Mononuclear cell (primary cell): ENCODE data around the gene C2CD5. TPM values are rescaled to one million over a fixed set of nuclear protein-coding genes. Genes with fewer than 3 reads are reported as not detected.
"Not testable (repeated sequence)": the region's sequence is repeated elsewhere in the genome, so short reads cannot be mapped to it uniquely, and the experiment has no call there.

Experiments used
- H3K27me3 ChIP-seq: 2 replicates; pipeline ENCODE4 v1.6.0; 2011; ENCODE audit warnings: low read length, control low read depth; ENCODE audit not compliant: insufficient read depth
- H3K4me1 ChIP-seq: 2 replicates; pipeline ENCODE4 v1.5.1; 2011; ENCODE audit warnings: mild to moderate bottlenecking, low read length, control low read depth; ENCODE audit not compliant: insufficient read depth
- H3K4me3 ChIP-seq: 2 replicates; pipeline ENCODE4 v1.5.1; 2011; ENCODE audit warnings: mild to moderate bottlenecking, low read length, moderate library complexity
- H3K9me3 ChIP-seq: 2 replicates; pipeline ENCODE4 v1.5.1; 2011; ENCODE audit warnings: low read depth, mild to moderate bottlenecking, control low read depth, low read length
- total RNA-seq: library from RNA; depleted of rRNA; stranded (reverse); fragments of >200 nt; gene quantifications from one replicate; pipeline ENCODE4 v1.2.3, GENCODE V29; 2012

Gene C2CD5
- total RNA-seq, 1 donor, result 29.1 TPM

DNA sequence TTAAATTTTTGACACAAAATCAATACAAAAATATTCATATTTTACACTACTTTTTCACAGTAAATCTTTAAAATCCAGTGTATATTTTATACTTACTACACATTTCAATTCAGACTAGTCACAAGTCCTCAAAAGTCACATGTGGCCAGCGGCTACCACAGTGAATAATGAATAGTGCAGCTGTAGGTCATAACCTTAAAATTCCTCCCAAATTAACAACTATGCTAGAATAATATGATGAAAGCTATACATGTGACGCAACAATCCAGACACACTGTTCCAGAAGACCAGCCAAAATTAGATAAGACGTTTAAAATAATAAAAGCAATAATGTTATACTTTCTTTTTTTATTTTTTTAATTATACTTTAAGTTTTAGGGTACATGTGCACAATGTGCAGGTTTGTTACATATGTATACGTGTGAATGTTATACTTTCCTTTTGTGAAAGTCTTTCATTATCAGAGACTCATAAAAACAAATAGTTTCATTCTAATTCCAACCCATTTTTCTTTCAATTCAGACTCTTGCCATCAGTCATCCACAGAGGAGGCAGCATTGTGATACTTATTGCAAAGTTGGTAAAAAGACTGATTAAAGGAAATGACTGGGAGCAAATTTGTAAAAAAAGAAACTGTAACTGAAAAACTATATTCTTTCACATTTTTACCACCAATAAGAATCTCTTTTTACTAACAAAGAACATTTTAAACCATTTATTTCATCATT is 67.0 kb downstream of the C2CD5 start:
- Histone ChIP-seq H3K9me3 (no peaks in the 10 kb centered on the region), H3K27me3 (no peaks in the 10 kb centered on the region), H3K4me1 (no peaks in the 10 kb centered on the region), H3K4me3 (no peak overlapping the region)

DNA sequence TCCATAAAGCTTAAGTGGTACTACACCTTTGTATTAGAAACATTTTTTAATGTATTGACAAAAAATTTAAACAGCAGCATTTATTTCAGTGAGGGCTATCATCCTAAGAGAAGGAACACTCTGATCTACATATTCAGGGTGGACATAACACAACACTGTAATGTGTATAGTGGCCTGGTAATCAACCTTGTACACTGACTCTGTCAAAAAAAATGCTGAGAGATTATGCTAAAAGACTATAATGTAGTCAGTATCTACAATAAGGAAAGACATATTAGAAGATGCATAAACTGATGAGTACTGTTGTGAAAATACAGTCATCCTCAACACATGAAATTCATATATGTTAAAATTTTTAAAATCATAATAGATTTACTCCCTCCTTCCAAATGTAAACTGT is 68.2 kb downstream of the C2CD5 start:
- H3K9me3 ChIP-seq, result no peaks in the 10 kb centered on the region
- H3K27me3 ChIP-seq, result no peaks in the 10 kb centered on the region
- H3K4me3 ChIP-seq, result no peak overlapping the region
- no peaks in the 10 kb centered on the region for H3K4me1 ChIP-seq

DNA sequence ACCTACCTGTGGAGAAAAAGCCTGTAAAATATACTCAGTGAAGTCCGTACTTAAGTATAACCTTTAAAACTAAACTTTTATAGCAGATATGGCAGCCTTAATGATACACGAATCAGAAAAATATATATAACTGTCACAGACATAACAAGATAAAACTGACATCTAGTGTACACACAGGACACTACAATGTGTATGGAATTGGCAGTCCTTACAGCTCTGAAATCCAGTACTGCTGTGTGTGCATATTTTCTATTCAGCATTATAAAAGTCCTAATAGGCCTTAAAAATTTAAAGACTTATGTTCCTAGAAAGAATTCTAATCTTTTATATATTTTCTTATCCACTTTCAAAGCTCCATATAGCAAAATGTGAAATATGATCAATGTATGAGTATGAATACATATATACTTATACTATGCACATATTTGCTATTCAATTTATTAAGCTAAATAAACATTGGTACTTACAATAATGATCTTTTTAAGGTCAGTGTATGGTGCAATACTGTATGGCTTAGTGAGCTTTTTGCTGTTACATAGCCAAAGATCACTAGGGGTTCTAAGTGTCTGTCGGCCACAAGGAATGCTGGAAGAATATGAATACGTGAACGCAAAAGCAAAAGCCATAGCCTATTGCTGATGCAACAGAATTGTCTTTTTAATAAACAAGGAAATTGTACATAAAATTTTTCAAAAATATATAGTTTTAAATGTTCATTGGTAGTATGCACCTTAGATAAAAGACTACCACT is 69.2 kb downstream of the C2CD5 start:
- H3K27me3 ChIP-seq, result no peaks in the 10 kb centered on the region
- H3K9me3 ChIP-seq, result no peaks in the 10 kb centered on the region
- no peak overlapping the region for H3K4me3 ChIP-seq
- no peaks in the 10 kb centered on the region for H3K4me1 ChIP-seq

DNA sequence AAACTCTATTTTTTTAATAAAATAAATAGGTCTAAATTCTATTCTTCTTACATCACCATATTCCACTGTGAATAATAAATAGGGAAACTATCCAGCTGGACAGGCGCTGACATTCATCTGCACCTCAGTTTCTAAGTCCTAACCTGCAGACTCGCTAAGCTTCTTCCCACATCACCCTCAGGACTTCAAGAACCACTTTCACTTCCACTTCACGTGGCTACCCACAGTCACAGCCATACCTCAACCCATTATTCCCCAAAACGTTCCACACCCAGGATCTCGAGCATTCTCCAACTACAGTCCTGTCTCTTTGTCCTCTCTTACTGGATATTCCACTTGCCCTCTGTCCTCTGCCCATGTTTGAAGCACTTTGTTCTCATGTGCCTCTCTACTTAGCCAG is 71.1 kb downstream of the C2CD5 start:
- no peaks in the 10 kb centered on the region for H3K9me3 ChIP-seq
- H3K4me3 ChIP-seq, result no peak overlapping the region
- no peaks in the 10 kb centered on the region for H3K27me3 ChIP-seq
- H3K4me1 ChIP-seq, result no peaks in the 10 kb centered on the region

DNA sequence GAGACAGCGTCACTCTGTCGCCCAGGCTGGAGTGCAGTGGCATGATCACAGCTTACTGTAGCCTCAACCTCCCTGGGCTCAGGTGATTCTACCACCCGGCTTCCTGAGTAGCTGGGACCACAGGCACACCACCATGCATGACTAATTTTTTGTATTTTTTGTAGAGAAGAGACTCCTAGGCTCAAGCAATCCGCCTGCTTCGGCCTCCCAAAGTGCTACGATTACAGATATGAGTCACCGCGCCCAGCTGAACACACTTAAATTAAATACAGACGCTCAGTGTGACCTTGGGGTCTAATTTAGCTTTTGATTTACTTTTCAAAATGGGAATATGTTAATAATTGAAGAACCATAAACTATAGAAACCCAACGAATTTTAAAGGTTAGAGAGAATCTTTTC is 77.2 kb downstream of the C2CD5 start:
- Histone ChIP-seq H3K9me3 (no peaks in the 10 kb centered on the region), H3K27me3 (no peaks in the 10 kb centered on the region), H3K4me3 (no peak overlapping the region), H3K4me1 (no peaks in the 10 kb centered on the region)

DNA sequence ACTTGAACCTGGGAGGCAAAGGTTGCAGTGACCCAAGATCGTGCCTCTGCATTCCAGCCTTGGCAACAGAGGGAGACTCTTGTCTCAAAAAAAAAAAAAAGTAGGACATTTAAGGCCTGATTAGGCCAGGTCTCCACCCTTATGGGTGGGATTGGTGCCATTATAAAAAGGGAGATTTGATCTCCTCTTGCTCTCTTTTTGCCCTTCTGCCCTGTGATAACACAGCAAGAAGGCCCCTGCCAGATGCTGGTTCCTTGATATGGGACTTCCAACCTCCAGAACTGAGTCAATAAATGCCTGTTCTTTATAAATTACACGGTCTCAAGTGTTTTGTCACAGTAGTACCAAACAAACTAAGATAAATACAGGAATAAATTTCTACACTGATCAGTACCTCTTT is 81.0 kb downstream of the C2CD5 start:
- Histone ChIP-seq H3K9me3 (no peaks in the 10 kb centered on the region), H3K4me3 (no peak overlapping the region), H3K4me1 (no peaks in the 10 kb centered on the region), H3K27me3 (no peaks in the 10 kb centered on the region)

DNA sequence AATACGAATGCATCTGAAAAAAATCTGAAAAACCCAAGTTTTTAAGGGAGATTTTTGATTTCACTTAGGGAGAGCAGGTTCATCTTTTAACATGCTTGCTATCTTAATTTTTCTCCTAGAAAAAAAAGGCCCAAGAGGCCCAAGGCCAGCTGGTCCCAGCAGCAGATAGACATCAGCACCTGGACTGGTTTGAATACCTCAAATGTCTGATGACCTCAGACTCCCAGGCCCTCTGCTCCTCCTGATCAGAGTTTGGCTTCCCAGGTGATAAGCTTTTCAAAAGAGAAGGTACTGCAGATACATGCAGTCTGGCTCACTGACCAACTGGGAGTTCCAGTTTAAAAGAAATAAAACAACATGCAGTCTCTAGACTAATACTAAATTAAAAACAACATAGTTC is 82.6 kb downstream of the C2CD5 start:
- H3K27me3 ChIP-seq, result no peaks in the 10 kb centered on the region
- H3K4me3 ChIP-seq, result no peak overlapping the region
- H3K4me1 ChIP-seq, result no peaks in the 10 kb centered on the region
- no peaks in the 10 kb centered on the region for H3K9me3 ChIP-seq

DNA sequence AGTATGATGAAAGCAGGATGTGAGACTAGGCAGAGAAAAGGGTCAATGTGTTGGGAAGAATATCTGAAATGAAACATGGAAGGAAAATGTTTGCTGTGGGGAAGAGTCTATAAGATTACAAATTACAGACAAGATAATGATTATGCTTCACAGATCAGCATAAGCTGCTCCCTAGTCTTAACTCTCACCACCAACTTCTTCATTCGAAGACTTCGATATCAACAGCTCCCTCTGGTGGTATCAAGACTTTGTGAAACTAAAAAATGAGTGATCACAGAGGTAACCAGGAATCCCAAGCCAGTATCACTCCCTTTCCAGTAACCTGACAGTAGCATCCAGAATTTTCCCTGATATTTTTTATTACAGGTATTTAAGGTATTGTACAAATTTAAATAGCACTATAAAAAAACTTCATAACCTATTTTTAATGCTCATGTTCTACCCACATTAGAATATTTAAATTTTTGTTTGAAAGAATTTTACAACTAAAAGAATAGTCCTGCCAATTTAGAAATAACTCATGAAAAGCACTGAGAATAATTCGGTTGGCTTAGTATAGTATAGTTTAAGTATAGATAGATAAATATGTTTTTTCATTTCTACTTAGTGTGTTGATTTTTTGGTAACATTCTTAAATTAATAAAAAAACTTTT is 84.4 kb downstream of the C2CD5 start:
- no peaks in the 10 kb centered on the region for H3K9me3 ChIP-seq
- H3K4me1 ChIP-seq, result no peaks in the 10 kb centered on the region
- H3K27me3 ChIP-seq, result no peaks in the 10 kb centered on the region
- no peak overlapping the region for H3K4me3 ChIP-seq

DNA sequence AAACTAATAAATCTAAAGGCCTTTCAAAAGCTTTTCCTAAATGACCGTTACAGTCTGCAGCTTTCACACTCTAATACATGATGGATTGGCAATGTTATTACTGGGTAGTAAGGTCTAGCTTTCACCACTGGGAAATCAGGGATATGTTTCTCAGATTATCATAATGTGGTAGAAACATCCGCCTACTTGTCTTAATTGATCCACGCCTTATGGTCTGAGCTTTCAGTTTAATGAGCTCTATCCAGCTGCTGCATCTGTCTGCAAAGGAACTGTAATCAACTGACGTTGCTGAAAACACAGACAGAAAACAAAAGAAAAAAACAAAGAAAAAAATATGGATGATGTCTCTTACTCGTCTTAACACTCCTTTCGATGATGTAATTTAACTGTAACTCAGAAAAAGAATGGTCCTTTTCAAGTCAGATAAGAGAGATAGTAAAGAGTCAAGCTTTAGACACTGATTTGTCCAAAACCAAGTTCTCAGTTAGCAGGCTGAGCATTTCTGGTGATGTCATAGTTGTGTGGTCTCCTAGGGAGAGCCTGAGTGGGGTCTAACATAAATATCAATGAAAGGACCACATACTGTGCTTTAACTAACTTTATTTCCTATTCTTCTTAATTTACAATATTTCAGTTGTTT is 85.9 kb downstream of the C2CD5 start:
- Histone ChIP-seq H3K9me3 (no peaks in the 10 kb centered on the region), H3K4me3 (no peak overlapping the region), H3K4me1 (no peaks in the 10 kb centered on the region), H3K27me3 (no peaks in the 10 kb centered on the region)

DNA sequence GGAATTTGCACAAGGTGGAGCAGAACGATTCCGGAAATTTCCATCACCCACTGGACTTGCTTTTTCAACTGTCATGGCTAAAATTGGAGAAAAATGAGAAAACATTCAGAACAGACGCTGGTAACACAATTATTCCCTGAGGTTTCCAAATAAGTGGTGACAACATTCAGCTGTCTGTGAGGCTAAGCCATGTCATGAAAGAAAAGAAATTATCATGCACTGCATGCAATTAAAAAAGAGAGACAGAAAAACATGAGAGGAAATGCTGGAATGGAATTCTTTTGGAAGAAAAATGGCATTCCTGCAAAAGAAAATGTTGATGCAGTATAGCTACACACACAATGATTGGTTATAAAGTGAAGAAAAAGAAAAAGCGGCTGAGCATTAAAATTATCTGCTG is 87.3 kb downstream of the C2CD5 start:
- Histone ChIP-seq H3K4me3 (no peak overlapping the region), H3K27me3 (no peaks in the 10 kb centered on the region), H3K9me3 (no peaks in the 10 kb centered on the region), H3K4me1 (no peaks in the 10 kb centered on the region)

DNA sequence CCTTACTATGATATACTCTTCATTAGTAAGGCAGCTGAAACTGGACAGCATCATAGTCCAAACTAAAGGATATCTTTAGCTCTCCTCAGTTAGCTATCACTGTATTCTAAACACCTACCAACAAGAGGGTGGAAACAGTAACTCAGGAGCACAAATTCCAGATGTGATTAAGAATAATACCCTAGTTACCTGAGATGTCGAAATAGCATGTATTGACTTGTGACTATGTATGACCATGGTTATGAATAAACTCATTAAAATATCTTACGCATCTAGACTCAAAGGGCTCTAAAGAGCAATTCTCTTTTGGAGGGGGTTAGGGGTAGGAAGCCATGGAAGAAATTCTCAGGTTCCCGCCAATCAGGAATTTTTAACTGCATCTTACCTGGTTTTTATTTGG is 90.8 kb downstream of the C2CD5 start:
- no peaks in the 10 kb centered on the region for H3K9me3 ChIP-seq
- no peaks in the 10 kb centered on the region for H3K27me3 ChIP-seq
- H3K4me1 ChIP-seq, result no peaks in the 10 kb centered on the region
- no peak overlapping the region for H3K4me3 ChIP-seq

DNA sequence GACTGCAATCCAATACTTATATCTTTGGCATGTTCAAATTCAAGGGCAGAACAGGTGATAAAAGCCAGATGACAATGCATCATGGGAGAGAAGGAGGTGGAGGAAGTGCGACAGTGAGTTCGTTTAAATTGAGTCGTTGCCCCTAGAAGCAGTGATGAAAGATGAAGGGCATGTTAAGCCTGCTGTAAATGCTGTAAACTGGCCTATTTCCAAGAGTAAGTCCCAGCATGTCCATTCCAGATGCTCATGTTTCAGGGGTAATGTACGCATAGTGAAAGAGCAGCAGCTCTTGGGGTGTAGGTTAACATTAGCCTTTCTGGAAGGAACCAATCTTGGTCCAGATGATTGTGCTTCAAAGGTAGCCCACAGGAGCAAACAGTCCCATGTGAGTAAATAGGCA is 97.1 kb downstream of the C2CD5 start:
- Histone ChIP-seq H3K4me1 (no peaks in the 10 kb centered on the region), H3K9me3 (no peaks in the 10 kb centered on the region), H3K27me3 (no peaks in the 10 kb centered on the region), H3K4me3 (no peak overlapping the region)

DNA sequence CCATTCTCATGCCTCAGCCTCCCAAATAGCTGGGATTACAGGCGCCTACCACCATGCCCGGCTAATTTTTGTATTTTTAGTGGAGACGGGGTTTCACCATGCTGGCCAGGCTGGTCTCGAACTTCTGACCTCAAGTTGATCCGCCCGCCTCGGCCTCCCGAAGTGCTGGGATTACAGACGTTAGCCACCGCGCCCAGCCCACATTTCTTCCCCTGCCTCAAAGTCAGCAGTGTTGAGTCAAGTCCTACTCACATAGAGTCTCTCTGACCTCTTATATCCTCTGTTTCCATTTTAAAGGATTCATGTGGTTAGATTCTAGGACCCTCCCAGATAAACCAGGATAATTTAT is 100.1 kb downstream of the C2CD5 start:
- not testable (repeated sequence) for H3K4me1 ChIP-seq, H3K9me3 ChIP-seq, H3K27me3 ChIP-seq, H3K4me3 ChIP-seq

DNA sequence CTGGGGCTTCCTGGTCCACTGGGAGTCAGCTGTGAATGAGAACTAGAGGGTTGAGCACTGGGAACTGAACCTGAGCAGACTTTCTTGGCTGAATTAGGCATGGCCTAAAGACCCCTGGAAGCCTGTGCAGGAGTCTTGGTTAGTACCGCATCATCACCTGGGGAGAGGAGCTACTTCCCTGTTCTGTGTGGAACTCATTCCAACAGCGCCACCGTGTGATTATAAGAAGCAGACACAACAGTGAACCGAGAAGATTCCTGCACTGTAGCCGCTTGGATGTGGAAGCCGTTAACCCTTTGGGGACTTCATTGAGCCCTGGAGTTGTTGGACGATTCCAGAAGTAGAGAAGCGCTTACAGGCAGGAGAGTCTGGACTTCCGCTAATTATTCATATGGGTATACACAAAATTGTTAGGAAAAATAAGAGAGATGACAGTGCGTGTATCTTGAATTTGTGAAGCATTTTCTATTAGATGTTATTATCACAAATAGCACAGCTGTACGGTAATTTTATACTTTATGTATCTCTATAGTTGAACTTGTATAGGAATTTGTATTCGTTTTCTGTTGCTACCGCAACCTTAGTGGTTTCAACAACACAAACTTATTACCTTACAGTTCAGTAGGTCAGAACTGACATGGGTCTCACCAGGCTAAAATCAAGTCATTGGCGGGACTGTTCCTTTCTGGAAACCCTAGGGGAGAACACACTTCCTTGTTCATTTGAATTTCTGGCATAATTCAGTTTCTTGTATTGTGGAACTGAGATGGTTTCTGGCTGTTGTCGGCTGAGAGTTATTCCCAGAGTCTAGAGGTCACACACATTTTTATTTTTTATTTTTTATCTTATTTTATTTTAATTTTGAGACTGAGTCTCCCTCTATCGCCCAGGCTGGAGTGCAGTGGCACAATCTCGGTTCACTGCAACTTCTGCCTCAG is 100.7 kb downstream of the C2CD5 start:
- H3K9me3 ChIP-seq, result no peaks in the 10 kb centered on the region
- H3K4me1 ChIP-seq, result no peaks in the 10 kb centered on the region
- no peaks in the 10 kb centered on the region for H3K27me3 ChIP-seq
- H3K4me3 ChIP-seq, result no peak overlapping the region
